Neuronal stem cell (in vitro differentiated cells): ENCODE data around the gene TMEM267.
A peak's percentile ranks its signal among the peaks of the same experiment; 100 is the strongest.

Experiments used
- DNase-seq: peaks from one replicate; pipeline ENCODE4 v3.0.0-alpha.2; 2013; ENCODE audit warnings: low spot score
- H2AFZ ChIP-seq: one replicate; pipeline ENCODE4 v1.6.1; 2013; ENCODE audit warnings: mild to moderate bottlenecking, low read length, inconsistent platforms
- H2AK5ac ChIP-seq: 2 replicates; pipeline ENCODE4 v1.6.1; 2013; ENCODE audit warnings: low read depth, mild to moderate bottlenecking, inconsistent platforms, low read length, moderate library complexity, mixed read lengths
- H2BK120ac ChIP-seq: 2 replicates; pipeline ENCODE4 v1.6.1; 2013; ENCODE audit warnings: low read depth, mild to moderate bottlenecking, inconsistent platforms, low read length, moderate library complexity, mixed read lengths
- H2BK12ac ChIP-seq: one replicate; pipeline ENCODE4 v1.6.1; 2013; ENCODE audit warnings: low read length, inconsistent platforms
- H2BK15ac ChIP-seq: 2 replicates; pipeline ENCODE4 v1.6.1; 2013; ENCODE audit warnings: mild to moderate bottlenecking, low read length, inconsistent platforms, mixed read lengths
- H2BK5ac ChIP-seq: one replicate; pipeline ENCODE4 v1.6.1; 2013; ENCODE audit warnings: inconsistent platforms, mild to moderate bottlenecking, low read length, moderate library complexity
- H3K14ac ChIP-seq: one replicate; pipeline ENCODE4 v1.6.1; 2013; ENCODE audit warnings: low read length, inconsistent platforms
- H3K18ac ChIP-seq: 2 replicates; pipeline ENCODE4 v1.6.1; 2013; ENCODE audit warnings: low read length, inconsistent platforms
- H3K23ac ChIP-seq: 2 replicates; pipeline ENCODE4 v1.6.1; 2013; ENCODE audit warnings: low read depth, mild to moderate bottlenecking, mixed read lengths, low read length, inconsistent platforms; ENCODE audit not compliant: poor library complexity
- H3K27ac ChIP-seq: replicated peaks from 3 replicates; pipeline ENCODE4 v1.5.1; 2013; ENCODE audit warnings: low read length, inconsistent platforms
- H3K27me3 ChIP-seq, 3 experiments: 2 replicates each; pipeline ENCODE4 v1.6.1; 2013; ENCODE audit warnings: low read length in 3 of 3, mild to moderate bottlenecking in 2 of 3, inconsistent platforms in 1 of 3, low read depth in 1 of 3, mixed read lengths in 1 of 3, moderate library complexity in 1 of 3; ENCODE audit not compliant: control insufficient read depth in 3 of 3, insufficient read depth in 3 of 3
- H3K36me3 ChIP-seq, 2 donors: replicated peaks in 1 of 2; 2 replicates each; pipeline ENCODE4 v1.6.1; 2013; ENCODE audit warnings: low read length in 2 of 2; ENCODE audit not compliant: control insufficient read depth in 2 of 2, insufficient read depth in 2 of 2
- H3K4ac ChIP-seq: 2 replicates; pipeline ENCODE4 v1.6.1; 2013; ENCODE audit warnings: inconsistent platforms, mild to moderate bottlenecking, low read length, moderate library complexity
- H3K4me1 ChIP-seq, 2 donors: 1 replicate in 1 of 2; 2 replicates in 1 of 2; pipeline ENCODE4 v1.6.1; 2013; ENCODE audit warnings: low read length in 2 of 2, low read depth in 1 of 2; ENCODE audit not compliant: control insufficient read depth in 2 of 2, insufficient read depth in 1 of 2
- H3K4me2 ChIP-seq: one replicate; pipeline ENCODE4 v1.6.1; 2013; ENCODE audit warnings: mild to moderate bottlenecking, low read length, inconsistent platforms; ENCODE audit not compliant: insufficient read depth, poor library complexity, severe bottlenecking
- H3K4me3 ChIP-seq, 2 donors: 2 replicates each; pipeline ENCODE4 v1.5.1; 2013; ENCODE audit warnings: low read length in 2 of 2, mild to moderate bottlenecking in 2 of 2, inconsistent platforms in 1 of 2, moderate library complexity in 1 of 2
- H3K79me1 ChIP-seq: one replicate; pipeline ENCODE4 v1.6.1; 2013; ENCODE audit warnings: low read depth, mild to moderate bottlenecking, inconsistent platforms, low read length, moderate library complexity
- H3K9ac ChIP-seq: one replicate; pipeline ENCODE4 v1.6.1; 2013; ENCODE audit warnings: mild to moderate bottlenecking, low read depth, low read length, inconsistent platforms; ENCODE audit not compliant: poor library complexity
- H3K9me3 ChIP-seq, 2 donors: replicated peaks in 1 of 2; 2 replicates each; pipeline versions ENCODE3 to v1.6.1; 2013; ENCODE audit warnings: low read length in 2 of 2, mild to moderate bottlenecking in 2 of 2, inconsistent platforms in 1 of 2, low read depth in 1 of 2, mixed read lengths in 1 of 2, moderate library complexity in 1 of 2; ENCODE audit not compliant: control insufficient read depth in 2 of 2, insufficient read depth in 1 of 2
- H4K8ac ChIP-seq: one replicate; pipeline ENCODE4 v1.6.1; 2013; ENCODE audit warnings: low read depth, mild to moderate bottlenecking, inconsistent platforms, low read length, moderate library complexity
- H4K91ac ChIP-seq: one replicate; pipeline ENCODE4 v1.6.1; 2013; ENCODE audit warnings: low read length, low read depth, mild to moderate bottlenecking, inconsistent platforms; ENCODE audit not compliant: poor library complexity
- WGBS, 2 donors: extraction: QIAGEN DNeasy Blood & Tissue Kit; methylation state at CpG; one replicate each; pipeline ENCODE4 v1.1.7; 2013; ENCODE audit warnings: missing lambda C conversion rate in 2 of 2, mixed read lengths in 1 of 2; ENCODE audit not compliant: insufficient read length in 2 of 2, insufficient replicate concordance in 1 of 2; ENCODE audit errors: extremely low coverage in 2 of 2; 5-methylcytosine and 5-hydroxymethylcytosine counted together

TMEM267 gene

GRCh38 chr5:43420241-43420640, 63.4 kb downstream of the TMEM267 start:
- no peak overlapping the region for H3K9ac ChIP-seq
- no peaks in the 10 kb centered on the region for H3K36me3 ChIP-seq
- H2BK5ac ChIP-seq: no peak overlapping the region
- peaks cover 0 to 2% of the 10 kb centered on the region in 2 donors for H3K9me3 ChIP-seq
- H3K4me1 ChIP-seq: no peaks in the 10 kb centered on the region
- H2BK15ac ChIP-seq: no peak overlapping the region
- H2BK12ac ChIP-seq: no peak overlapping the region
- no peak for DNase-seq
- H2AFZ ChIP-seq: no peak overlapping the region
- H3K27me3 ChIP-seq: no peaks in the 10 kb centered on the region
- H2AK5ac ChIP-seq: no peak overlapping the region
- H4K8ac ChIP-seq: no peak overlapping the region
- H3K4me2 ChIP-seq: no peak overlapping the region
- no peak overlapping the region for H3K4me3 ChIP-seq
- H4K91ac ChIP-seq: no peak overlapping the region
- no peak overlapping the region for H3K4ac ChIP-seq
- H3K23ac ChIP-seq: no peak overlapping the region
- H3K27ac ChIP-seq: no peak overlapping the region
- H3K18ac ChIP-seq: peak overlapping the region; percentile 29
- H2BK120ac ChIP-seq: no peak overlapping the region
- no peaks in the 10 kb centered on the region for H3K79me1 ChIP-seq
- WGBS, 2 donors: no CpG with 5 or more reads among the region's 4 CpGs
- H3K14ac ChIP-seq: no peak overlapping the region

GRCh38 chr5:43418561-43418960, 65.1 kb downstream of the TMEM267 start:
- H3K9ac ChIP-seq: no peak overlapping the region
- H2BK5ac ChIP-seq: no peak overlapping the region
- no peaks in the 10 kb centered on the region for H3K27me3 ChIP-seq
- H2BK15ac ChIP-seq: no peak overlapping the region
- H4K8ac ChIP-seq: no peak overlapping the region
- H3K23ac ChIP-seq: no peak overlapping the region
- no peaks in the 10 kb centered on the region for H3K9me3 ChIP-seq
- H3K18ac ChIP-seq: no peak overlapping the region
- no peaks in the 10 kb centered on the region for H3K79me1 ChIP-seq
- H3K4me2 ChIP-seq: no peak overlapping the region
- no peak overlapping the region for H3K27ac ChIP-seq
- no peak overlapping the region for H3K4ac ChIP-seq
- no peak overlapping the region for H2BK120ac ChIP-seq
- no peaks in the 10 kb centered on the region for H3K36me3 ChIP-seq
- H2BK12ac ChIP-seq: no peak overlapping the region
- H2AFZ ChIP-seq: no peak overlapping the region
- H3K4me1 ChIP-seq: no peaks in the 10 kb centered on the region
- DNase-seq: no peak
- no peak overlapping the region for H4K91ac ChIP-seq
- no peak overlapping the region for H3K14ac ChIP-seq
- no peak overlapping the region for H2AK5ac ChIP-seq
- no peak overlapping the region for H3K4me3 ChIP-seq
- WGBS, 2 donors: no CpG with 5 or more reads among the region's 2 CpGs

- Histone ChIP-seq H4K8ac (no peak overlapping the region), H3K27ac (no peak overlapping the region), H3K79me1 (no peaks in the 10 kb centered on the region), H2BK15ac (no peak overlapping the region), H3K4me2 (no peak overlapping the region), H2BK120ac (no peak overlapping the region), H2AK5ac (no peak overlapping the region), H2BK12ac (no peak overlapping the region), H3K27me3 (peaks cover 0 to 3% (median 0%) of the 10 kb centered on the region in 3 experiments), H3K9me3 (no peaks in the 10 kb centered on the region), H3K23ac (no peak overlapping the region), H2AFZ (no peak overlapping the region), H3K18ac (no peak overlapping the region), H3K4ac (no peak overlapping the region), H2BK5ac (no peak overlapping the region), H3K36me3 (no peaks in the 10 kb centered on the region), H4K91ac (no peak overlapping the region), H3K4me1 (no peaks in the 10 kb centered on the region), H3K4me3 (no peak overlapping the region), H3K9ac (no peak overlapping the region), H3K14ac (no peak overlapping the region)
- DNase-seq: no peak
- WGBS, 2 donors: no CpG with 5 or more reads among the region's 3 CpGs
Observed at GRCh38 chr5:43416803-43417394, 66.8 kb downstream of the TMEM267 start.

GRCh38 chr5:43415935-43416802, 67.5 kb downstream of the TMEM267 start:
- no peak for DNase-seq

More at GRCh38 chr5:43415935-43416802, 67.5 kb downstream of the TMEM267 start:
- H2BK5ac ChIP-seq: no peak overlapping the region
- H3K9ac ChIP-seq: no peak overlapping the region
- H3K27ac ChIP-seq: no peak overlapping the region
- no peak overlapping the region for H3K14ac ChIP-seq
- no peak overlapping the region for H3K4me3 ChIP-seq
- no peaks in the 10 kb centered on the region for H3K4me1 ChIP-seq
- no peak overlapping the region for H3K23ac ChIP-seq
- no peak overlapping the region for H2AK5ac ChIP-seq
- H3K4ac ChIP-seq: no peak overlapping the region
- peaks cover 0 to 5% (median 0%) of the 10 kb centered on the region in 3 experiments for H3K27me3 ChIP-seq
- H3K9me3 ChIP-seq: no peaks in the 10 kb centered on the region
- H3K4me2 ChIP-seq: no peak overlapping the region
- H3K18ac ChIP-seq: no peak overlapping the region
- no peak overlapping the region for H4K91ac ChIP-seq
- no peak overlapping the region for H2BK12ac ChIP-seq
- H2BK120ac ChIP-seq: no peak overlapping the region
- no peak overlapping the region for H2AFZ ChIP-seq
- no peak overlapping the region for H4K8ac ChIP-seq
- H3K79me1 ChIP-seq: no peaks in the 10 kb centered on the region
- no CpG with 5 or more reads among the region's 3 CpGs for WGBS, 2 donors
- H2BK15ac ChIP-seq: no peak overlapping the region
- H3K36me3 ChIP-seq: no peaks in the 10 kb centered on the region
